ENCODE data around the gene RAP1B.

The RAP1B gene

DNA sequence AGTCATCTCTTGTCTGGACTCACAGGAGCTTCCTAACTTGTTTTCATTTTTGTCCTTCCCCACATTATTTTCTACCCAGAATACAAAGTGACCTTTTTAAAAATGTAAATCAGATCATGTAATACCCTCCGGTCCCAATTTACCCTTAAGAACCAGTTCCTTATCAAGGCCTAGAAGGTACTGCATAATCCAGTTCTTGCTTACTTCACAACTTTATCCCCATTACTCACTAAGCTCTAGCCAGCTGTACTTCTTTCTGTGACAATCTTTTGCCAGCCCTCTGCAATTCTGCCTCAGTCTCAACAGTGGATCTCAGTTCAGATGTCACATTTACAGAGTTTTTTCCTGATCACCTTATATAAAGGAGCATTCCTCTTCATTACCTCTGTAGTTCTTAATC is 11.6 kb downstream of the RAP1B start:
- TF ChIP-seq REST (IDR thresholded peaks at IDR 0.05; ENCODE audit: insufficient read depth in 1 of 2, low read depth in 2 of 2, low read length in 2 of 2) (no peak), TAF1 (IDR thresholded peaks at IDR 0.05; ENCODE audit: borderline replicate concordance, insufficient read depth, low read length) (no peak), POLR2AphosphoS5 (IDR thresholded peaks at IDR 0.05; ENCODE audit: low read depth, low read length) (0 out of 2 replicates have a peak, but pooled peaks have one; percentile 28)

- no peak for TF ChIP-seq TAF1 (IDR thresholded peaks at IDR 0.05; ENCODE audit: borderline replicate concordance, insufficient read depth, low read length)
- TF ChIP-seq FOXP2 (optimal IDR thresholded peaks at IDR 0.05; ENCODE audit: borderline replicate concordance, extremely low read depth, extremely low read length, insufficient read depth): no peak
- TF ChIP-seq SIN3A (IDR thresholded peaks at IDR 0.05; ENCODE audit: borderline replicate concordance, insufficient read depth, low read length): no peak
- no peak for TF ChIP-seq REST (IDR thresholded peaks at IDR 0.05; ENCODE audit: insufficient read depth in 1 of 2, low read depth in 2 of 2, low read length in 2 of 2)
- TF ChIP-seq POLR2AphosphoS5 (IDR thresholded peaks at IDR 0.05; ENCODE audit: low read depth, low read length): no peak
These were observed 12.4 kb downstream of the RAP1B start for GRCh38 chr12:68623059-68623458.

- no peak for TF ChIP-seq TAF1 (IDR thresholded peaks at IDR 0.05; ENCODE audit: borderline replicate concordance, insufficient read depth, low read length)
- TF ChIP-seq FOXP2 (optimal IDR thresholded peaks at IDR 0.05; ENCODE audit: borderline replicate concordance, extremely low read depth, extremely low read length, insufficient read depth): no peak
- no peak for TF ChIP-seq POLR2AphosphoS5 (IDR thresholded peaks at IDR 0.05; ENCODE audit: low read depth, low read length)
- no peak for TF ChIP-seq REST (IDR thresholded peaks at IDR 0.05; ENCODE audit: insufficient read depth in 1 of 2, low read depth in 2 of 2, low read length in 2 of 2)
- TF ChIP-seq SIN3A (IDR thresholded peaks at IDR 0.05; ENCODE audit: borderline replicate concordance, insufficient read depth, low read length): no peak
These were observed 13.3 kb downstream of the RAP1B start for GRCh38 chr12:68623984-68624383.

DNA sequence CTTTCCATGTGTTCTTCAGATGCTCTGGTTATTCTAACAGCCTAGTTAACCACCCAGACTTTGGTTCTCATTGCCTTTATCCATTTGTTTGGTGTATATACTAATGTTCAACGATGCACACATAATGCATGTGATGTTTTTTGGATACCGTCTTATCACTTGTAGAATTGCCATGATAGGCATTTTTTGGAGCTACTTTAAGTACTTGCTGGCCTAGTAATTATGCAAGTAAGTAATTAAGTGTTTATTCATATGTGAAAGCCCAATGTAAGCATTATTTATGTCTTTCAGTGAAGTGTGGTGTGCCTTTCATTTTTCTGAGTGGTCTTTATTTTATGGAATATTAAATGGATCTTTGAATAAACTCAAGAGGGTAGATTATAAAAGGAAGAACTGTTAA is 14.2 kb downstream of the RAP1B start:
- TF ChIP-seq POLR2AphosphoS5 (IDR thresholded peaks at IDR 0.05; ENCODE audit: low read depth, low read length) (no peak), REST (IDR thresholded peaks at IDR 0.05; ENCODE audit: insufficient read depth in 1 of 2, low read depth in 2 of 2, low read length in 2 of 2) (no peak), TAF1 (IDR thresholded peaks at IDR 0.05; ENCODE audit: borderline replicate concordance, insufficient read depth, low read length) (no peak), FOXP2 (optimal IDR thresholded peaks at IDR 0.05; ENCODE audit: borderline replicate concordance, extremely low read depth, extremely low read length, insufficient read depth) (no peak), SIN3A (IDR thresholded peaks at IDR 0.05; ENCODE audit: borderline replicate concordance, insufficient read depth, low read length) (no peak)

DNA sequence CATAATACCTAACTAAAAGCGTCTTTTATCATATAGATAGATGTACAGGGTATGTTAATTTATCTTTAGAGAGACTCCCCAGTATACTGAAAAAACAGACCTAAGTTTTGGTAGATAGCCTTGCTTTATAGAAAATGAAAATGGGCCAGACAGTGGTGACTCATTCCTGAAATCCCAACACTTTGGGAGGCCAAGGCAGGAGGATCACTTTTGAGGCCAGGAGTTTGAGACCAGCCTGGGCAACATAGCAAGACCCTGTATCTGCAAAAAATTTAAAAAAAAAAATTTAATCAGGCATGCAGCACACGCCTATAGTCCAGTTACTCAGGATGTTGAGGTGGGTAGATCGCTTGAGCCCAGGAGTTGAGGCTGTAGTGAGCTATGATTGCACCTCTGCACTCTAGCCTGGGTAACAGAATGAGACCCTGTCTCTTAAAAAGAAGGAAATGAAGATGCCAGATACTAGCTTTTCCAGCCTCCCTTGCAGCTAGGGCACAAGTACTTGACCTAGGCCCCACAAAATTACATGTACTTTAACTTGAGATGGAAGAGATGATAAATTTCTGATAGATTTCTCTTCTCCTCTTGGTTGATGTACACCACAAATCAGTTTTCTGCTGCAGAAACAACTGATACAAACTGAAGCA is 17.1 kb downstream of the RAP1B start:
- no peak for TF ChIP-seq FOXP2 (optimal IDR thresholded peaks at IDR 0.05; ENCODE audit: borderline replicate concordance, extremely low read depth, extremely low read length, insufficient read depth)
- no peak for TF ChIP-seq REST (IDR thresholded peaks at IDR 0.05; ENCODE audit: insufficient read depth in 1 of 2, low read depth in 2 of 2, low read length in 2 of 2)
- TF ChIP-seq TAF1 (IDR thresholded peaks at IDR 0.05; ENCODE audit: borderline replicate concordance, insufficient read depth, low read length): no peak
- TF ChIP-seq SIN3A (IDR thresholded peaks at IDR 0.05; ENCODE audit: borderline replicate concordance, insufficient read depth, low read length): no peak
- no peak for TF ChIP-seq POLR2AphosphoS5 (IDR thresholded peaks at IDR 0.05; ENCODE audit: low read depth, low read length)
